ENCODE measurements around the gene CADM1.

Gene CADM1

DNA sequence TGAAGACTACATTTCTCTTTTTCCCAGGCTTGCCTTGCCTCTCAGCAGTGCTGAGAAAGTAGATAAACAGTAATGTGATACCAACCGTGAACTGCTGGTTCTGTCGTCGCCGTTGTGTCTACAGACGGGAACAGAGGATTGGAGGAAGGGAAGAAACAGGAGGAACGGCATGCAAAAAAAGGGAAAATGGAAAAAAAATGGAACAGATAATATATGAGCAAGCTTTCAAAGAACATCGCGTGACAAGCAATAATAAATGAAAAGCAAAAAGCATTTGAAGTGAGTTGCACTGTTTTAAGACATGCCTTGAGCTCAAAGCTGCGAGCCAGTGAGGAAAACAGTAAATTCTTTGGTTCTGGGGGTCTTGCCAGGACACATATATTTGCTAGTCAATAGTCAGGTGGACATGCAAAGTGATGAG lies 305.9 kb downstream of the CADM1 start:
- DNase-seq: no peak

DNA sequence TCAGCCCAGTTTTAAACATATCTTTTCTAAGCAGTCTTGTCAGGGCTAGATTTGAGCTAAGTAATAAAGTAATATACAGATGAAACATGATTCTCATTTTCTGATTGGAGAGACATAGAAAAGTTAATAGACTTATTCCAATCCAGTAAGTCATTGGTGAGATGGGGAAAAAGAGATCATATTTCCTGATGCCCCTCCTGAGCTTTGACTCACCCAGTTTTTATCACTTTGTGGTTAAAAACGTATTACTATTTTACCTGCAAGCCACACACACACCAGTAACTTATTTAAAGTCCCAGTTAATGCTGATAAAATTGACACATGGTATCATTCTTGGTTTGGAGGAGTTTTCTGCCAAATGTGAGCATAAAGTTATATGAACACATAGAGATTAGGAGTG lies 306.8 kb downstream of the CADM1 start:
- no peak for DNase-seq

DNA sequence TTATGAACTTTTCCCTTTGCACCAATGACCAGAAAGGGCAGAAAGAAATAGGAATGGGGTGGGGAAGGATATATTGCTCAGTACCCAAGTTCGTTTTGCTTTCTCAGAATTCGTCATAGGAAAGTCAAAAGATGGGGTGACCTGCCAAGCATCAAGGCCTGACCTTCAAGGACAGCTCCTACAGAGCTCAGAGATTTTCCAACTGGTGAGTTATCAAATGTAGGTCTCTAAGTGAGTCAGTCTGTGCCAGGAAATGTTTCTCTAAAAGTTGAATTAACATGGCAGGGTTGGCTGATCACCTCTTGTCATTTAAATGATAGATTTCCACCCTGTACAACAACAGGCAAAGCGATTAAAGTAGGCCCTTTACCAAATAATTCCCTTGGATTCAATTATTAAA lies 307.2 kb downstream of the CADM1 start:
- no peak for DNase-seq

DNA sequence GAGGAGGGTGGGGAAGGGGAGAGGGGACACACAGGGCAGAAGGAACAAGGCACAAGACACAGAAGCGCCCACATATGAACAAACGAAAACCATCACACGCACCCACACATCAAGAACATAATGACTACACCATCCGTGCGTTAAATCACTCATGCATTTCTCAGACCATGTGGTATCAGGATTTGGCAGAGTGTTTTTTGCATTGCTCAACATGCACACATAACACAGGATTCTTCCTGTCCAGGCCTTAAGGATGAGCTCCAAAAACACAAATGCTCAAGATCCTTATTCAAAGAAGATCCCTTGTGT lies 309.5 kb downstream of the CADM1 start:
- no peak for DNase-seq

GRCh38 chr11:115193914-115194801 lies 310.1 kb downstream of the CADM1 start:
- no peak for DNase-seq

GRCh38 chr11:115191761-115192160 lies 312.5 kb downstream of the CADM1 start:
- no peak for DNase-seq

- DNase-seq: no peak
These were observed 314.0 kb downstream of the CADM1 start for GRCh38 chr11:115190196-115190595.

GRCh38 chr11:115188898-115189278 lies 315.3 kb downstream of the CADM1 start:
- no peak for DNase-seq

DNA sequence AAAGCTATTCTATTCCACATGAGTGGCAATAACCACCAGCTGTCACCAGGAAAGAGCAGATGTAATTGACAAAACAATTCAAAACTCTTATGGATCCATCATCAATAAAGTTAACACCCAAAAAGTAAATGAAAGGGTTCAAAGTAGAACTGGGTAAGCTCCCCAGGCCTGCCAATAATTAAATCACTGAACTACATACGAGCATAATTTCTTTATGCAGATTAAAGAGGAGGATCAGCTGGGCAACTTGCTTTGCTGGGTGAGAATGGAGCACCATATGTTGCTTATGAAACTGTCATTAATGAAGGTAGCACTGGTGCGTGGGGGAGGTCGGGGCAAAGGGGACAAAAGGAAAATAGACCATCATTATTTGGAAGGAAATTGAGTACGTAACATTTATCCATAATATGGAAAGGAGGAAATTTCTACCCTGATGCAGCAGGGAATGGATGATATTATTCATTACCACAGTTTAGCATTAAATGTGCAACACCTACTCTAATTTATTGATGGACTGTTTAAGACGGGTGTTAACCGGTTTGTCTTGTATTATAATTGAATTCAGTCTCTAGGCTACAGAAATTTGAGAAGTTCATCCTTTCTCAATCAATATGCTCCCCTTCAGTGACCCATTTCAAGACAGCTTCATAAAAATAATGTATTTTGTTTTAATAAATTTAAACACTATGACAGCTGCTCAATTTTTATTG lies 315.9 kb downstream of the CADM1 start:
- DNase-seq: no peak

DNA sequence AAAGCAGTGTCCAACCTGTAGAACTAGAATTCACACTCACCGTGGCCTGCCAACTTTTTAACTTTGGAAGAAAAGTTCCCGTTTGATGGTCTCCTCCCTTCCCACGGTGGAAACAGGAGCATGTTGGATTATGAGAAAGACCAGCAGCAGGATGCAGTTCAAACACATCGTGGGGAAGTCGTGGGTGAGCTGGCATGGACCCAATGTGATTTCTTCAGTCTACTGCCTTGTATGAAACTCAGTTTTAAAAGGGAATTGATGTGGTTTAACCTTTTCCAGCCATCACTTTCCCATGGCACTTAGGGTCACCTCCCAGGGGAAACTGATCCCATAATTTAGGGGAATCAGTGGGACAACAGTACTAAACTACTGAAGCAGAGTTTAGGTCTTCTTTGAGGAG lies 318.3 kb downstream of the CADM1 start:
- no peak for DNase-seq

DNA sequence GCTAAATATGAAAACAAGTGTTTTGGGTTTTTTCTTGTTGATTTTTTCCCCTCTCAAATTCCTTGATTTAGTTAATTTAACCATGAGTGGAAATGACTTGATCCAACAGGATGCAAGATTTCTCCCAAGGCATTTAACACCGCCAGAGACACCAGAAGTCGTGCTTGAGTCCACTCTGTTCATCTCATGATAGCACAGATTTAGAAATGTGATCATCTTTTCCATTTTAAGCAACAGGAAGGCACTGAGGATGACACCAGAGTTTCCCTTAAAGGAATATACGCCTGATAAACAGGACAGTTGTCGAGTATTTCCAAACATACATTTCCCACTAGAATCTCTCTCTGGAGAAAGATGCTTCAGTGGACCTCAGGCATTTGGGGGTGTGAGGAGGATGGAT lies 318.7 kb downstream of the CADM1 start:
- no peak for DNase-seq

GRCh38 chr11:115184901-115185300 lies 319.3 kb downstream of the CADM1 start:
- no peak for DNase-seq

GRCh38 chr11:115183830-115184229 lies 320.4 kb downstream of the CADM1 start:
- DNase-seq: no peak

- no peak for DNase-seq
These were observed 321.1 kb downstream of the CADM1 start for GRCh38 chr11:115183136-115183535.

GRCh38 chr11:115182282-115182955 lies 321.8 kb downstream of the CADM1 start:
- DNase-seq: no peak

DNA sequence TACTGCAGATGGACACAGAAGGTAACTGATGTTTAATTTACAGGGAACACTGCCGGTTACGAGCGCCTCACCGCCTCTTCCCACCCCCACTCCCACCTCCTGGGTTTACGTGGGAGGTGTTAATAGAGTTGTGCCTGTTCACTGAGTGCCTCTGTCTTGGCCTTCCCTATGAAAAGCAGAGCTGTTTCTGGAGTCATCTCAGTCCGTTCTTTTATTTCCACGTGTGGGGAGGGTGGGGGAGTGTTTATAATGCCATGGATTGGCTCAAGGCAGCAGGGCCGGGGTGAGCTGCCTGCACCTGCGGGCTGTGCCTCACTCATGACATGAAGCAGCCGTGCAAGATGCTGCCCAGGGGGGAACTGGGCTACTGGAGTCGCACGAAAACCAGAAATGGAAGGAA lies 322.7 kb downstream of the CADM1 start:
- no peak for DNase-seq

DNA sequence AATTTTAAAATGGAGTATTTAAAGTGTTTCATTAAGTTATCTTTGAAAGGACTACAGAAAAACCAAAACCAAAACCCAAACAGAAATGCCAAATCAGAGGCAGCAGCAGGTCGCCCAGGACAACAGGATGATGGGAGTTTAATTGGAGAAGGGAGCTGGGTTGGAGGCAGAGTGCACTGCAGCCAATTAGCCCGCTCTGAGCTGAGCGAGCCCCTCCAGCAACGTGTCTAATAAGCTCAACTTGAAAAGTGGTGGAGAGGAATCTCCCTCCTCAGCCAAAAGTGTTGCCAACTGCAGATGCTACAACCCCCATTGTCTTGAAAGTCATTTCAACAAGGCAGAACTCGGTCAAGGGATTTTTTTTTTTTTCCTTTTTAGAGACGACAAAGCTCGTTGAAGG lies 323.9 kb downstream of the CADM1 start:
- DNase-seq: no peak

DNA sequence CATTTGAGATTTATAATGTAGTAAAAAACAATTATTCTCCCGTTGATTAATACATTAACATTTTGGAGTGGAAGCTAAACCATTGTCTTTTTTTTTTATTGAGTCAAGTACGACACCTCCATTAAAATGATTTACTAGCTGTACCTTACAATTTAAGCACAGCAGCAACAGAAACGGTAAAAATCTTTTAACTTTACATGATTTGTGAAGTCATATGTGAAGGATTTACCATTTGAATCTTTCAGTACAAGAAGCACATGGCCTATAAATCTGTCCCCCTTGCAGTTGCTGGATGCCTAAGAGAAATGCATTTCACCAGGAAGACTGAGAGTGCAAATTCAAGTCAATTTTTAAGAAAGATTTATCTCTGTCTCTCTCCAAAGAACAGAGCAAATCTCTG lies 324.6 kb downstream of the CADM1 start:
- DNase-seq: no peak

DNA sequence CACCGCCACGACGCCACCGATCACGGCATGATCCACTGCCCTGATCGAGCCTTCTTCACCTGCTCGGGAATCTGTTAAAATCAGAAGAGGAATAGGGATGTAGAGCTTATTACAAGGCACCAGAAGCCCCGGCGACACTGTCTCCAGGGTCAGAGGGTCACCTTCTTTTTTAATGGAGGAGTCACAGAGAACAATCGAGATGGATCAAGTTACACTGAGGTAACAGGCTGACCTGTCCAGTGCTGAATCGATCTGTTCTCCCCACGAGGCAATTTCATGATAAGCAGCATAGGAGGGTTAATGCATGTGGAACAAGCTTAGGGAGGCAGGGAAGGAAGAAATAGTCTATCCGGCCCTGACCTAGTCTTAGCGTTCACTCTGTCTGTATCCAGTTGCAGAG lies 325.5 kb downstream of the CADM1 start:
- DNase-seq: no peak

DNA sequence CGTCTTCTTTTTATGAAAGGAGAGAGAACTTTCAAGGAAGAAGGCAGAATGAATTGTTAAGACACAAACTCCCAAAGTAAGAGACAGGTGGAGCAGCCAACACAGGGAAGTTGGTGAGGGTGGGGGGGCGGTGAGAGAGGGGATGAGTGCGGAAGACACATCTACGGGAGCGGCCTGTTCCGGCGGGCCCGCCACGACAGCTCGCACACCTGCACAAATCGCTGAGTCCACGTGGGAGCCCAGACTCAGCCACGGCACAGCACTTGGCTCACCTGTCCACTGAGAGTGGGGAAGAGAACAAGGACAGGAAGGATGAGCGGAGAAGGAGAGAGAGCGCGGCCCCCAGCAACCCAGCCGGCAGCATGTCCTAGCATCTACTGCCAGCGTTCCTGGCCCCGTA lies 331.1 kb downstream of the CADM1 start:
- DNase-seq: no peak

DNA sequence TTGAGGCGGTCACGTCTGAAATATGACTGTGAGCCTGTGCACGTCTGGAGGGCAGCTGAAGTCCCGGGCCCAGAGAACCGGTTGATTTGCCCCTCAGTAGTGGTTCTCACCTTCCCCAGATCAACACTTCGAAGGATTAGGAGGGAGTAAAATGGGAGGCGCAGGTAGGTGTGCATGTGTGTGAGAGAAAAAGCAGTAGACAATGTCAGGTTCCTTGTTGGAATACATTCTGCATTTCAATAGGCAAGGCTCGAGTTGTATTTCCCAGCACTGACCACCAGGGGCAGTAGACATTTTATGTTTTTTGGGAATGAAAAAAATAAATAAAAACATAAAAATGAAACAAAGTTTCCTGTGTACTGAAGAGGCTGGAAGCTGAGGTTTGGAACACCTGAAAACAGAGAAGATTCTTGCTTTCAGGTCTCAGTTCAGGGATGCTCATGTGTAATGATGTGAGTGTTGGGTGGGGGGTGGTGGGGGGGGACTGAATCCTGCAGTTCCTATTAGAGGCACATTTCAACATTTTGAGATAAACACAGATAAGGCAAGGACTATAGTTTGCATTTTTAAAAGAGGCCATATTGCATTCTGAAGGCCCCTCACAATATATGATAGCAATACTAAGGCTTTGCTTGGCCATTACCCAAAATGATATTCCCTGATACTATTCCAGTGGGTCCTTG lies 333.9 kb downstream of the CADM1 start:
- DNase-seq: no peak

DNA sequence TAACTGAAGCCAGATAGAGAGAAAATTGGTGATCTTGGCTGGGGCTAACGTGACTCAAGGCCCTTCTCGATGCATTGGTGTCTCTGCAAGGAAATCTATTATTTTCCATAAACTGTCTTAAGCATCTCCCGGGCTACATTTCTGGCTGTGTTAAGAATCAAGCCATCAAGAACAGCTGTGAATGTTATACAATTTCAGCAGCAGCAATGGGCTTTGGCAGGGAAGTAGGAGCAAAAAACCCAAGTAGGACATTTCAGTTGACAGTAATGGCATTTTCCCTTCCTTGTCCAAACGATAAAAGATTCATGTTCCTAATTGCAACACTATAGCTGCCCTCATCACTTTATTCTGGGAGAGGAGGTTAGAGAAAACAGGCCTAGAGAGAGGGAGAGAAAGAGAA lies 335.0 kb downstream of the CADM1 start:
- no peak for DNase-seq

DNA sequence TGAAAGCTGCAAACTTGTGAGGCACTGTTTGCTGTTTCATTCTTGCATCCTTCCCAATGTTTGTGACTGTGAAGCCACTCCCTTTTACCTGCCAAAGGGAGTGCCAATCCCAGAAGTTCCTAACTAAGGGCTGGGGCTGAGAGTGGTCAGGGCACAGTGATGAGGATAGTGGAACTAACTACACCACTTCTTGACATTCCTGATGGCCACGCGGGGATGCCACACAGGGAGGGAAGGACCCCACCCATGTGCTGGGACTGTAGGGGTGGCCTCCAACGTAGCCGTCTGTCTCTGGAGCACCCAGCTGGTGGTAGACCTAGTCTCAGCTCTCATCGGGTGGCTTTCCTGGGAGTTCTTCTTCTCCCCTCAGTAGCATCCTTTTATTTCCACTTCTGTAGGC lies 335.5 kb downstream of the CADM1 start:
- no peak for DNase-seq

Measured in T-helper 9 cell (primary cell).